A673 (cell line): ENCODE results near the gene PRLR. TPM values are rescaled to one million over a fixed set of nuclear protein-coding genes. Genes with fewer than 3 reads are reported as not detected.

Source experiments
- BruUV-seq: library from RNA; stranded (reverse); fragments of 400-500 nt; replicated peaks from 2 replicates; lab custom pipeline; 2021; lab: Mats Ljungman, UMichigan
- CTCF ChIA-PET: fragments of 300-600 bp; sonication (Branson Sonifier 250); formaldehyde crosslinking; loops from one replicate; lab custom pipeline; 2022; ENCODE audit warnings: antibody characterized with exemption; lab: Charles Lee
- POLR2A ChIA-PET: fragments of 300-600 bp; sonication (Branson Sonifier 250); formaldehyde crosslinking; loops from one replicate; lab custom pipeline; 2022; ENCODE audit warnings: antibody characterized with exemption; ENCODE audit not compliant: low non-redundant PET; lab: Charles Lee
- DNase-seq: peaks from one replicate; pipeline ENCODE4 v3.0.0-alpha.2; 2015; ENCODE audit warnings: low spot score
- H3K27ac ChIP-seq: fragments of 200-600 bp; sonication (generic); 2 replicates; pipeline ENCODE4 v1.5.1; 2016; ENCODE audit warnings: mixed run types, low read depth, mild to moderate bottlenecking, mixed read lengths, antibody characterized with exemption, low read length; ENCODE audit not compliant: poor library complexity, severe bottlenecking
- H3K27me3 ChIP-seq: fragments of 200-600 bp; sonication (generic); replicated peaks from 2 replicates; pipeline ENCODE4 v1.6.1; 2017; ENCODE audit warnings: mixed run types, low read depth, mild to moderate bottlenecking, mixed read lengths, antibody characterized with exemption, low read length; ENCODE audit not compliant: insufficient read depth, poor library complexity
- H3K36me3 ChIP-seq: fragments of 200-600 bp; sonication (generic); 2 replicates; pipeline ENCODE4 v1.6.1; 2016; ENCODE audit warnings: mixed run types, mild to moderate bottlenecking, mixed read lengths, antibody characterized with exemption, low read length; ENCODE audit not compliant: insufficient read depth, poor library complexity, severe bottlenecking
- H3K4me1 ChIP-seq: fragments of 200-600 bp; sonication (generic); 2 replicates; pipeline ENCODE4 v1.6.1; 2017; ENCODE audit warnings: mixed run types, mild to moderate bottlenecking, mixed read lengths, antibody characterized with exemption, low read length; ENCODE audit not compliant: insufficient read depth, poor library complexity, severe bottlenecking
- H3K4me3 ChIP-seq: fragments of 200-600 bp; sonication (generic); 2 replicates; pipeline ENCODE4 v1.5.1; 2016; ENCODE audit warnings: low read depth, mixed run types, mild to moderate bottlenecking, mixed read lengths, low read length; ENCODE audit not compliant: poor library complexity, severe bottlenecking
- H3K9me3 ChIP-seq: fragments of 200-600 bp; sonication (generic); 2 replicates; pipeline ENCODE4 v1.6.1; 2016; ENCODE audit warnings: mixed run types, low read depth, mild to moderate bottlenecking, mixed read lengths, antibody characterized with exemption, low read length; ENCODE audit not compliant: poor library complexity, severe bottlenecking
- EZH2 ChIP-seq: fragments of 200-600 bp; sonication (generic); IDR thresholded peaks from 2 replicates; pipeline ENCODE4 v1.6.1; 2017; ENCODE audit warnings: borderline replicate concordance, low read depth, mild to moderate bottlenecking, mixed read lengths, antibody characterized with exemption, low read length; ENCODE audit not compliant: poor library complexity, severe bottlenecking
- intact Hi-C: fragments of 100-400 bp; cut with micrococcal nuclease; formaldehyde crosslinking; loops from one replicate; pipeline ENCODE4 v1.10.0; 2022; ENCODE audit not compliant: unreplicated experiment
- total RNA-seq: library from RNA; stranded (reverse); gene quantifications from 2 replicates; pipeline ENCODE4 v1.2.3, GENCODE V29; 2021
- TF ChIP-seq, protein P1 (sequence below): fragments of 300-800, 200-600 bp; sonication (generic); conservative IDR thresholded peaks from 2 replicates; pipeline ENCODE4 v1.5.1; 2017; ENCODE audit warnings: low read depth, mild to moderate bottlenecking, antibody characterized with exemption, low read length, moderate library complexity, mixed read lengths

Gene PRLR
- total RNA-seq, 1 experiment from 2014 or later: not detected

- Histone ChIP-seq H3K9me3 (no peaks in the 10 kb centered on the region), H3K4me3 (no peak overlapping the region), H3K4me1 (no peaks in the 10 kb centered on the region), H3K36me3 (no peaks in the 10 kb centered on the region), H3K27me3 (no peaks in the 10 kb centered on the region), H3K27ac (no peak overlapping the region)
- TF ChIP-seq, protein P1, sequence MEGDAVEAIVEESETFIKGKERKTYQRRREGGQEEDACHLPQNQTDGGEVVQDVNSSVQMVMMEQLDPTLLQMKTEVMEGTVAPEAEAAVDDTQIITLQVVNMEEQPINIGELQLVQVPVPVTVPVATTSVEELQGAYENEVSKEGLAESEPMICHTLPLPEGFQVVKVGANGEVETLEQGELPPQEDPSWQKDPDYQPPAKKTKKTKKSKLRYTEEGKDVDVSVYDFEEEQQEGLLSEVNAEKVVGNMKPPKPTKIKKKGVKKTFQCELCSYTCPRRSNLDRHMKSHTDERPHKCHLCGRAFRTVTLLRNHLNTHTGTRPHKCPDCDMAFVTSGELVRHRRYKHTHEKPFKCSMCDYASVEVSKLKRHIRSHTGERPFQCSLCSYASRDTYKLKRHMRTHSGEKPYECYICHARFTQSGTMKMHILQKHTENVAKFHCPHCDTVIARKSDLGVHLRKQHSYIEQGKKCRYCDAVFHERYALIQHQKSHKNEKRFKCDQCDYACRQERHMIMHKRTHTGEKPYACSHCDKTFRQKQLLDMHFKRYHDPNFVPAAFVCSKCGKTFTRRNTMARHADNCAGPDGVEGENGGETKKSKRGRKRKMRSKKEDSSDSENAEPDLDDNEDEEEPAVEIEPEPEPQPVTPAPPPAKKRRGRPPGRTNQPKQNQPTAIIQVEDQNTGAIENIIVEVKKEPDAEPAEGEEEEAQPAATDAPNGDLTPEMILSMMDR: no peak
- TF ChIP-seq EZH2: no peak
- intact Hi-C loops: no loop called here
- DNase-seq: no peak
- ChIA-PET CTCF (no interaction called here), POLR2A (no interaction called here)
- BruUV-seq: no TSS peak
Measured at GRCh38 chr5:35160486-35161116, 69.7 kb downstream of the PRLR start.

GRCh38 chr5:35159370-35159742 lies 70.9 kb downstream of the PRLR start:
- intact Hi-C loops: no loop called here
- H3K27me3 ChIP-seq: no peaks in the 10 kb centered on the region
- no peaks in the 10 kb centered on the region for H3K9me3 ChIP-seq
- H3K36me3 ChIP-seq: no peaks in the 10 kb centered on the region
- no peak overlapping the region for H3K4me3 ChIP-seq
- no peak for DNase-seq
- CTCF ChIA-PET: no interaction called here
- H3K4me1 ChIP-seq: no peaks in the 10 kb centered on the region
- BruUV-seq: no TSS peak
- TF ChIP-seq EZH2: no peak
- TF ChIP-seq, protein P1: no peak
- H3K27ac ChIP-seq: no peak overlapping the region
- POLR2A ChIA-PET: no interaction called here

DNA sequence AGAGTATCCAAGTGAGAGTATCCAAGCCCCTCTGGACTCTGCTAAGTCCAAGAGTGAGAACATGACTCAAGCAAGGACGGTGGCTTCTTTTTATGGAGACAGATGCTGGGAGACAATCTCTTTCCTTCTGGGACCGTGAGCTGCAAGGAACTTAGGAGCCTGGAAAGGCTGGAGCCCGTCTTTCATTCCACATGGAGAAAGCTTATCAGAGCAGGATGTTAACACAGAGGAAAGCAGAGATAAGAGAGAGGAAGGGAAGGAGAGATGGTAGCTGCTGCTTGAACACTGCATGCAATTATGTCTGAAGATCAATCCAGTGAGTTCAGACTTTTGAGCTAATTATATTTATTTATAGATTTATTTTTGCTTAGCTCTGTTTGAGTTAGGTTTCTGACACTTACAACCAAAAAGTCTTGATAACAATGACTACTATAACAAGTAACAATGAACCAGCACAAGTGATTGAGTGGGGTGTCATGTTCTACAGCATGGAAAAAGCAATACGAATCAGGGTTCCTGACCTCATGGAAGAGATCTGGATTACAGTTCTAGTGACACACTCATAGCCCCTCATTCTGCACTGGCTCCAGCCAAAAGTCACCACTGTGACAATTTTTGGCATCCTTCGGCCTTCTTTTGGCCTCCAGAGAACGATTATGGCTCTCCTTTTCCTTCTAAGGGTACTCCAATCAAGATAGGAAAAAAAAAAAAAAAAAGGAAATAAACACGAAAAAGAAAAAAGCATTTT lies 71.5 kb downstream of the PRLR start:
- no peak overlapping the region for H3K4me3 ChIP-seq
- POLR2A ChIA-PET: no interaction called here
- DNase-seq: no peak
- H3K9me3 ChIP-seq: no peaks in the 10 kb centered on the region
- H3K4me1 ChIP-seq: no peaks in the 10 kb centered on the region
- BruUV-seq: no TSS peak
- intact Hi-C loops: no loop called here
- H3K27me3 ChIP-seq: no peaks in the 10 kb centered on the region
- no peak overlapping the region for H3K27ac ChIP-seq
- no peak for TF ChIP-seq EZH2
- TF ChIP-seq, protein P1: no peak
- CTCF ChIA-PET: no interaction called here
- no peaks in the 10 kb centered on the region for H3K36me3 ChIP-seq
